Measurements from ENCODE around the gene EME2. TPM values are rescaled to one million over a fixed set of nuclear protein-coding genes. Genes with fewer than 3 reads are reported as not detected.

Gene EME2
- total and polyA plus RNA-seq, 2 experiments from 2014 or later, result 4.1 to 15.0 TPM

DNA sequence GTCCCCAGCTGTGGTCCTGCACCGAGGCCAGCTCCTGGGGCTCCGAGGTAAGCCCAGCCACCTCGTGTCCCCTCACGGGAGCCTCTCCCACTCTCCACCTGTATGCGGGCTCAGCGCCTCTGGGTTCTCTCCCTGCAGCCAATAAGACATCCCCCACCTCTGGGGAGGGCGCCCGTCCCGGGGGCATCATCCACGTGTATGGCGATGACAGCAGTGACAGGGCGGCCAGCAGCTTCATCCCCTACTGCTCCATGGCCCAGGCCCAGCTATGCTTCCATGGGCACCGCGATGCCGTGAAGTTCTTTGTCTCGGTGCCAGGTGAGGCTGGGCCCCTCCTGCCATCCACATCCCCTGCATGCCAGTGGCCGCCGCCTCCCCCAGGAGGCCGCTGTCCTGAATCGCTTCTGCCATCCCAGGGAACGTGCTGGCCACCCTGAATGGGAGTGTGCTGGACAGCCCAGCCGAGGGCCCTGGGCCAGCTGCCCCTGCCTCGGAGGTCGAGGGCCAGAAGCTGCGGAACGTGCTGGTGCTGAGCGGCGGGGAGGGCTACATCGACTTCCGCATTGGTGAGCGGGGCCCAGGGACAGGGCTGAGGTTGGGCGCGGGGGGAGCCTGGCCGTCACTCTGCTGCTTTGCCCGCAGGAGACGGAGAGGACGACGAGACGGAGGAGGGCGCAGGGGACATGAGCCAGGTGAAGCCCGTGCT is 4.4 kb upstream of the EME2 start (continued):
- TF ChIP-seq REST (IDR thresholded peaks at IDR 0.05; ENCODE audit: unreplicated experiment), result no peak
- TF ChIP-seq CREB1 (CRISPR knock-in tag; IDR thresholded peaks at IDR 0.05; ENCODE audit: low read depth), result no peak
- no peak for TF ChIP-seq ZNF331 (CRISPR knock-in tag; IDR thresholded peaks at IDR 0.05; ENCODE audit: low read depth)
- no peak for TF ChIP-seq EZH2phosphoT487 (IDR thresholded peaks at IDR 0.05; ENCODE audit: unreplicated experiment)
- TF ChIP-seq EZH2 (IDR thresholded peaks at IDR 0.05; ENCODE audit: low read depth, unreplicated experiment), result no peak

- no peak overlapping the region for H3K4me2 ChIP-seq
- no peak overlapping the region for H3K4me3 ChIP-seq
- H3K4me1 ChIP-seq (ENCODE audit: insufficient read depth), result peaks cover 4% of the 10 kb centered on the region
- H3K36me3 ChIP-seq (ENCODE audit: insufficient read depth), result no peaks in the 10 kb centered on the region
- ATAC-seq, result no peak
- peaks cover 13% of the 10 kb centered on the region; the same call in 1 of the 2 replicates for H3F3A ChIP-seq (replicated peaks; ENCODE audit: low read depth)
- no peak overlapping the region for H2AFZ ChIP-seq
- Mint-ChIP-seq H3K4me3 (no peak overlapping the region), H3K27me3 (ENCODE audit: insufficient read depth, low read depth, poor library complexity) (peaks cover 26% of the 10 kb centered on the region), H3K27ac (no peak overlapping the region), H3K36me3 (ENCODE audit: low read depth) (peaks cover 23% of the 10 kb centered on the region), H3K9me3 (peaks cover 4% of the 10 kb centered on the region; the same call in 1 of the 3 replicates), H3K4me1 (peaks cover 8% of the 10 kb centered on the region)
- H4K20me1 ChIP-seq (replicated peaks; ENCODE audit: insufficient read depth), result no peaks in the 10 kb centered on the region; the same call in 1 of the 2 replicates
- no peaks in the 10 kb centered on the region for H3K9me2 ChIP-seq (ENCODE audit: insufficient read depth)
- H3K27ac ChIP-seq (ENCODE audit: low read depth), result no peak overlapping the region
- TF ChIP-seq ZNF331 (CRISPR knock-in tag; IDR thresholded peaks at IDR 0.05; ENCODE audit: low read depth), result no peak
- no peak for TF ChIP-seq STAT1 (IDR thresholded peaks at IDR 0.05; ENCODE audit: unreplicated experiment)
- no peak for TF ChIP-seq EZH2 (IDR thresholded peaks at IDR 0.05; ENCODE audit: low read depth, unreplicated experiment)
- no peak for TF ChIP-seq JUNB (IDR thresholded peaks at IDR 0.05; ENCODE audit: unreplicated experiment)
- no peak for TF ChIP-seq CREB1 (CRISPR knock-in tag; IDR thresholded peaks at IDR 0.05; ENCODE audit: low read depth)
- no peak for TF ChIP-seq ZNF114 (CRISPR knock-in tag; IDR thresholded peaks at IDR 0.05)
- no peak for TF ChIP-seq EZH2phosphoT487 (IDR thresholded peaks at IDR 0.05; ENCODE audit: unreplicated experiment)
- H3K27me3 ChIP-seq (ENCODE audit: insufficient read depth), result no peaks in the 10 kb centered on the region
- DNase-seq (ENCODE audit: low spot score), result no peak
- peaks cover 5% of the 10 kb centered on the region for H3K79me2 ChIP-seq (replicated peaks; ENCODE audit: insufficient read depth)
Measured at GRCh38 chr16:1768767-1769401, 3.7 kb upstream of the EME2 start.

Measured in GM23338 (cell line).